ENCODE results near the gene KIAA1328. TPM values are rescaled to one million over a fixed set of nuclear protein-coding genes. Genes with fewer than 3 reads are reported as not detected.

KIAA1328 gene
- total RNA-seq, 6 experiments from 2014 or later, result 2.7 to 3.3 (median 3.0) TPM

DNA sequence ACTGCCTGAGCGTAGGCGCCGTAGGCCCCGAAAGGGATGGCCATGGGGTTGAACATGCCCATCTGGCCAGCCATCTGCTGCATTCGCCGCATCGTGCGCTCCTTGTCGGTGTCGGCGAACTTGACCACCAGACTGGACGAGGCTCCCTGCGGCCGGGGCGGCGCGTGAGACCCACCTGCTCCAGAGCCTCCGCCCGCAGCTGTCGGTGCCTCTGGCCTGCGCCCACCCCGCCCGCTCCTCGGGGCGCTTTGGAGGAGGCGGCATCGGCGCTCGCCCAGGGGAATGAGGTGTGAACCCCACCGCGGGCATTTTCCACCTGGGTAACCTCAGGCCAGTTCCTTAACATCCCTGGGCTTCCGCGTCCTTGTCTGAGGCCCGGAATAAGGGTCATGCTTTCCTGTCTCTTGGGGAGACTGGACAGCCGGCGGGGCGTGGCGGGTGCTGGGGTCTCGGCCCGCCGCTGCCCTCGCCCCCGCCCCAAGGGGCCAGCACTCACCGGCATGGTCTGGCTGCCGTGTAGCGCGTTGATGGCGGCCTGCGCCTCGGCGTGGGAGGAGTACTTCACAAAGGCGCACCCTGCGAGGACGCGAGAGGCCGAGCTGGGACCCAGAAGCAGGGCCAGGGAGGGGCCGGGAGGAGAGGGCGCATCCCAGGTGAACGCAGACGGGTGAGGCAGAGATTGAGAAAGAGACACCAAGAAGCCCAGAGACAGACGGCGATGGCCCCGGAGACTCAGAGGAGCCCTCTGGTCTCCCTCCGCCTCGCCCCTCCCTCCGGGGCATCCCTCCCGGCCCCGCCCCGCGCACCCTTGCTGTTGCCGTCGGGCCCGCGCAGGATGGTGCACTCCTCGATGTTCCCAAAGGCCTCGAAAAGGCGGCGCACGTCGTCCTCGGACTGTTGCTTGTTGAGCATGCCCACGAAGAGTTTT lies 445.6 kb downstream of the KIAA1328 start:
- Mint-ChIP-seq H3K36me3 (ENCODE audit: low read depth) (peaks cover 3% of the 10 kb centered on the region; the same call in 1 of the 2 replicates), H3K27ac (no peak overlapping the region), H3K4me3 (no peak overlapping the region), H3K9me3 (no peaks in the 10 kb centered on the region), H3K27me3 (ENCODE audit: insufficient read depth) (peaks cover 32% of the 10 kb centered on the region), H3K4me1 (ENCODE audit: low read depth) (no peaks in the 10 kb centered on the region)
- DNase-seq, result no peak
- TF ChIP-seq, protein P1, sequence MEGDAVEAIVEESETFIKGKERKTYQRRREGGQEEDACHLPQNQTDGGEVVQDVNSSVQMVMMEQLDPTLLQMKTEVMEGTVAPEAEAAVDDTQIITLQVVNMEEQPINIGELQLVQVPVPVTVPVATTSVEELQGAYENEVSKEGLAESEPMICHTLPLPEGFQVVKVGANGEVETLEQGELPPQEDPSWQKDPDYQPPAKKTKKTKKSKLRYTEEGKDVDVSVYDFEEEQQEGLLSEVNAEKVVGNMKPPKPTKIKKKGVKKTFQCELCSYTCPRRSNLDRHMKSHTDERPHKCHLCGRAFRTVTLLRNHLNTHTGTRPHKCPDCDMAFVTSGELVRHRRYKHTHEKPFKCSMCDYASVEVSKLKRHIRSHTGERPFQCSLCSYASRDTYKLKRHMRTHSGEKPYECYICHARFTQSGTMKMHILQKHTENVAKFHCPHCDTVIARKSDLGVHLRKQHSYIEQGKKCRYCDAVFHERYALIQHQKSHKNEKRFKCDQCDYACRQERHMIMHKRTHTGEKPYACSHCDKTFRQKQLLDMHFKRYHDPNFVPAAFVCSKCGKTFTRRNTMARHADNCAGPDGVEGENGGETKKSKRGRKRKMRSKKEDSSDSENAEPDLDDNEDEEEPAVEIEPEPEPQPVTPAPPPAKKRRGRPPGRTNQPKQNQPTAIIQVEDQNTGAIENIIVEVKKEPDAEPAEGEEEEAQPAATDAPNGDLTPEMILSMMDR (IDR thresholded peaks at IDR 0.05), result no peak

DNA sequence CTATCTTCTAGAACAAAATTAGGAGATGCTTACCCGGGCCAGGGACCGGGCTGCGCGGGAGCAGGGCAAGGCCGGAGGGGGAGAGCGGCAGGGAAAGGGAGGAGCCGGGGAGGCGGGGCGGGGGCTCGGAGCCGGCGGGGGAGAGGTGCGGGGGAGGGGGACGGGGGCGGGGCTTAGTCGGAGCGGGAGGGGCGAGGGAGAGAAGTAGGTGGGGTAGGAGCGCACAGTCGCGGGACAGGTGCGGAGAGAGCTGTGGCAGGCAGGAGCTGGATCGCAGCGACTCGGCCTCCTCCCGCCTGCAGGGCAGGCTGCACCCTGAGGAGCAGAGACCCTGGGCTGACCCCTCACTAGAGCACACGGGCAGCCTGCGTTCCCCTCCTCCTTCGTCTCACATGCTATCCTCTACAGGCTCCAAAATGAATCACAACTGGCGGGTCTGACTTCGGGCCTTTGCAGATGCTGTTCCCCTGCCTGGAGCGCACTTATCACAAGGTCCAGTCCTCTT lies 446.4 kb downstream of the KIAA1328 start:
- no peaks in the 10 kb centered on the region for H3K9me3 Mint-ChIP-seq
- DNase-seq, result no peak
- peaks cover 33% of the 10 kb centered on the region for H3K27me3 Mint-ChIP-seq (ENCODE audit: insufficient read depth)
- no peak overlapping the region for H3K27ac Mint-ChIP-seq
- no peaks in the 10 kb centered on the region for H3K4me1 Mint-ChIP-seq (ENCODE audit: low read depth)
- H3K36me3 Mint-ChIP-seq (ENCODE audit: low read depth), result peaks cover 3% of the 10 kb centered on the region; the same call in 1 of the 2 replicates
- no peak overlapping the region for H3K4me3 Mint-ChIP-seq
- TF ChIP-seq, protein P1 (IDR thresholded peaks at IDR 0.05), result no peak

DNA sequence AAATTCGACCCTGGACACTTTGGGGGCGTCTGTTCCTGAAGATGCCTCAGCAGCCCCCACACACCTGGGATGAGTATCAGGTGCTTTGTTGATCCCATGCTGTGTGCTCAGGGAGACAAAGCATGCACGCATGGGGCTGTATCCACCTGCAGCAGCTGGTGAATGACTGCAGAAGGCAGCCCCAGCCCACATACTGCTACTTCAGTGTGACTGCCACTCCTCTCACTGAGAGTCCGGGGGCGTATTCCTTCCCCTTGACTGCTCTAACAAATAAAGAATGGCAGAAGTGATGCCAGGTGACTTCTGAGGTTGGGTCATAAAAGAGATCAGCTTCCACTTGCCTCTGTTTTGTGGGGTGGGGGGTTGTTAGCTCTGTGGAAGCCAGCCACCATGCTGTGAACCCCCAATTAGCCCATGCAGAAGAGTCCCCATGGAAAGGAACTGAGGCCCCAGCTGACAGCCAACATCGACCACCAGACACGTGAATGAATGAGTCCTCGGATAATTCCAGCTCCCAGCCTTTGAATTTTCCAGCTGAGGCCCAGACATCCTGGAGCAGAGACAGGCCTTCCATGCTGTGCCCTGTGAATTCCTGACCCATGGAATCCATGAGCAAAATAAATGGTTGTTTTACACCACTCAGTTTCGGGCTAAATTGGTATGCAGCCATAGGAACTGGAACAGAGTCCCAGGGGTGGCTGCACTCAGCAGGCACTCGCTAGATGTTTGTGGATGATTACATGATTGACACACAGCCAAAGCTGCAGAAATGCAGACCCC lies 447.4 kb downstream of the KIAA1328 start:
- H3K4me3 Mint-ChIP-seq, result no peak overlapping the region
- peaks cover 41% of the 10 kb centered on the region for H3K27me3 Mint-ChIP-seq (ENCODE audit: insufficient read depth)
- H3K4me1 Mint-ChIP-seq (ENCODE audit: low read depth), result no peaks in the 10 kb centered on the region
- TF ChIP-seq, protein P1 (IDR thresholded peaks at IDR 0.05), result no peak
- peaks cover 3% of the 10 kb centered on the region; the same call in 1 of the 2 replicates for H3K36me3 Mint-ChIP-seq (ENCODE audit: low read depth)
- no peak overlapping the region for H3K27ac Mint-ChIP-seq
- DNase-seq, result no peak
- H3K9me3 Mint-ChIP-seq, result no peaks in the 10 kb centered on the region

DNA sequence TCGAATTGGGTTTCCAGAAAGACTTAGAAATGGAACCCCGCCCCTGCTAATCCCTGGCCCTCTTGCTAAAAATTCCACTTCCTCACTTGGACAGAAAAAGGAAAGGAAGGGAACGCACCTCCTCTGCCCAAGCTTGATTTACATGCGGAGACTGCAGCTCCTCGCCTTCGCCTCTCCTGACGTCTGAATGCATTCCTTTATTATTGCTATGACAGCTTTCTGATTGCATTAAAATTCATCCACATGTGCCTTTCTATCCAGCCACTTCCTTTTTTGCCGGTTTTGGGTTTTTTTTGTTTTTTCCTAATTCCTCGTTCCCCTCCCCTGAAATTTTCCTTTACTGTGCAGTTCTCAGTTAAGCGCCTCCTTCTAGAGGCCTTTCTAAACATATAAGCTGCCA lies 448.9 kb downstream of the KIAA1328 start:
- peaks cover 42% of the 10 kb centered on the region for H3K27me3 Mint-ChIP-seq (ENCODE audit: insufficient read depth)
- H3K9me3 Mint-ChIP-seq, result no peaks in the 10 kb centered on the region
- H3K4me3 Mint-ChIP-seq, result no peak overlapping the region
- H3K4me1 Mint-ChIP-seq (ENCODE audit: low read depth), result no peaks in the 10 kb centered on the region
- TF ChIP-seq, protein P1 (IDR thresholded peaks at IDR 0.05), result no peak
- no peak overlapping the region for H3K27ac Mint-ChIP-seq
- no peak for DNase-seq
- peaks cover 3% of the 10 kb centered on the region; the same call in 1 of the 2 replicates for H3K36me3 Mint-ChIP-seq (ENCODE audit: low read depth)

Other genes starting within 250 kb of the KIAA1328 start
- gene TPGS2, start 125 bp upstream of the KIAA1328 start, total RNA-seq (2021; fragmentation: NEBNext Ultra II Directional; extraction: Animal tissue kit (Norgen Biotek cat#: 25700)), result 100 to 1,000 TPM; 132 to 194 (median 155) TPM